AG09309 (cell line): ENCODE measurements around the gene PSME3IP1.

Experiments used
- DNase-seq: peaks from one replicate; pipeline ENCODE4 v3.0.0-alpha.2; 2010; ENCODE audit warnings: low read depth
- H3K4me3 ChIP-seq: 2 replicates; pipeline ENCODE4 v1.5.1; 2011; ENCODE audit warnings: mild to moderate bottlenecking, low read depth, low read length, moderate library complexity; ENCODE audit not compliant: control insufficient read depth
- CTCF ChIP-seq: IDR thresholded peaks from 2 replicates; pipeline ENCODE4 v1.5.1; 2011; ENCODE audit warnings: mild to moderate bottlenecking, low read depth, low read length, inconsistent platforms; ENCODE audit not compliant: insufficient read depth, control insufficient read depth; ENCODE audit errors: missing control alignments

PSME3IP1 gene

GRCh38 chr16:57185945-57186871 is at the start of gene PSME3IP1, which contains the start of gene RSPRY1:
Gene PSME3IP1, minus strand, starts transcription at chr16:57186039. Its CDS starts 12,185 bp downstream, at chr16:57173854.
Gene RSPRY1, plus strand, starts transcription at chr16:57186329. Its CDS starts 18,330 bp downstream, at chr16:57204659.
- DNase-seq: peak; percentile 98
- no peak for TF ChIP-seq CTCF
- H3K4me3 ChIP-seq: peak within 1 kb of the TSS; percentile 99

GRCh38 chr16:57235128-57236021 is 49.5 kb upstream of the PSME3IP1 start:
- no peak overlapping the region for H3K4me3 ChIP-seq
- DNase-seq: no peak
- TF ChIP-seq CTCF: no peak

GRCh38 chr16:57234707-57235092 is 48.9 kb upstream of the PSME3IP1 start:
- no peak overlapping the region for H3K4me3 ChIP-seq
- DNase-seq: no peak
- TF ChIP-seq CTCF: no peak

- H3K4me3 ChIP-seq: no peak overlapping the region
- no peak for TF ChIP-seq CTCF
- DNase-seq: no peak
Observed at GRCh38 chr16:57233944-57234706, 48.3 kb upstream of the PSME3IP1 start.

GRCh38 chr16:57231821-57232350 is 46.0 kb upstream of the PSME3IP1 start:
- H3K4me3 ChIP-seq: no peak overlapping the region
- no peak for TF ChIP-seq CTCF
- no peak for DNase-seq
